SU-DHL-6 (cell line): ENCODE data around the gene TTC4.
"Not testable (repeated sequence)": the region's sequence is repeated elsewhere in the genome, so short reads cannot be mapped to it uniquely, and the experiment has no call there.

Experiments
- H2AFZ ChIP-seq: fragments of 200-600 bp; sonication (generic); 2 replicates; pipeline ENCODE4 v1.6.1; 2014; ENCODE audit warnings: low read depth, mild to moderate bottlenecking, moderate library complexity, mixed read lengths, antibody characterized with exemption, low read length; ENCODE audit not compliant: severe bottlenecking
- H3F3A ChIP-seq: fragments of 200-600 bp; shearing (Covaris generic); 2 replicates; pipeline ENCODE4 v1.6.0; 2016; ENCODE audit warnings: antibody characterized with exemption, mild to moderate bottlenecking; ENCODE audit not compliant: insufficient read depth
- H3K27ac ChIP-seq: fragments of 200-600 bp; sonication (generic); 2 replicates; pipeline ENCODE4 v1.5.1; 2016; ENCODE audit warnings: low read depth, mild to moderate bottlenecking, low read length, moderate library complexity, mixed read lengths
- H3K27me3 ChIP-seq: fragments of 200-600 bp; sonication (generic), shearing (Covaris generic); 2 replicates; pipeline ENCODE4 v1.6.0; 2014; ENCODE audit warnings: mild to moderate bottlenecking, low read length
- H3K36me3 ChIP-seq: fragments of 200-600 bp; sonication (generic); 2 replicates; pipeline ENCODE4 v1.6.1; 2014; ENCODE audit warnings: mild to moderate bottlenecking, low read length, mixed read lengths
- H3K4me2 ChIP-seq: fragments of 300-600, 200-600 bp; shearing (Covaris generic), sonication (generic); 2 replicates; pipeline ENCODE4 v1.6.0; 2014; ENCODE audit warnings: low read length, low read depth, mild to moderate bottlenecking; ENCODE audit not compliant: poor library complexity, severe bottlenecking
- H3K4me3 ChIP-seq: fragments of 200-600 bp; sonication (generic); 2 replicates; pipeline ENCODE4 v1.5.1; 2014; ENCODE audit warnings: antibody characterized with exemption, low read length, mild to moderate bottlenecking, mixed read lengths; ENCODE audit not compliant: insufficient read depth, poor library complexity, severe bottlenecking
- H3K79me2 ChIP-seq: fragments of 200-600 bp; sonication (generic); 2 replicates; pipeline ENCODE4 v1.6.1; 2014; ENCODE audit warnings: mild to moderate bottlenecking, low read length, moderate library complexity; ENCODE audit not compliant: insufficient read depth
- H3K9ac ChIP-seq: fragments of 200-600 bp; sonication (generic); 2 replicates; pipeline ENCODE4 v1.7.0; 2014; ENCODE audit warnings: mild to moderate bottlenecking, low read length
- H3K9me2 ChIP-seq: fragments of 200-600 bp; sonication (generic); replicated peaks from 2 replicates; pipeline ENCODE4 v1.6.1; 2014; ENCODE audit warnings: low read length; ENCODE audit not compliant: insufficient read depth
- H3K9me3 ChIP-seq: fragments of 200-600 bp; sonication (generic); 2 replicates; pipeline ENCODE4 v1.6.1; 2014; ENCODE audit warnings: low read length, mixed read lengths; ENCODE audit not compliant: insufficient read depth
- H4K20me1 ChIP-seq: fragments of 200-600 bp; sonication (generic); 2 replicates; pipeline ENCODE4 v1.6.1; 2014; ENCODE audit warnings: low read depth, mild to moderate bottlenecking, antibody characterized with exemption, low read length, moderate library complexity, mixed read lengths
- CTCF ChIP-seq: fragments of 200-600 bp; sonication (generic); IDR thresholded peaks from one replicate; pipeline ENCODE4 v1.5.1; 2017; ENCODE audit warnings: antibody characterized with exemption, mild to moderate bottlenecking, low read length, moderate library complexity; ENCODE audit not compliant: insufficient read depth, poor library complexity, severe bottlenecking
- EZH2phosphoT487 ChIP-seq: fragments of 200-600 bp; sonication (generic), shearing (Covaris generic); conservative IDR thresholded peaks from 2 replicates; pipeline ENCODE4 v1.6.1; 2018; ENCODE audit warnings: mild to moderate bottlenecking, antibody characterized with exemption, low read length, moderate library complexity, mixed read lengths

TTC4 gene

DNA sequence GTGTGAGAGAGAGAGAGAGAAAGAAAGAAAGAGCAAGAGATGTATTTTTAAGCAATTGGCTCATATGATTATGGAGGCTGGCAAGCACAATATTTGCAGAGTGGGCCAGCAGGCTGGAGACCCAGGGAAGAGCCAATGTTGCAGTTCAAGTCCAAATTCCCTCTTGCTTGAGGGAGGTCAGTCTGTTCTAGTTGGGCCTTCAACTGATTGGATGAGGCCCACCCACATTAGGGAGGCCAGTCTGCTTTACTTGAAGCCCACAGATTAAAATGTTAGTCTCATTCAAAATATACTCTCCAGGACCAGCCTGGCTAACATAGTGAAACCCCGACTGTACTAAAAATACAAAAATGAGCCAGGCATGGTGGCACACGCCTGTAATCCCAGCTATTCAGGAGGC is 57.3 kb downstream of the TTC4 start:
- Histone ChIP-seq H3K27ac (no peak overlapping the region), H3K27me3 (no peaks in the 10 kb centered on the region), H3F3A (no peaks in the 10 kb centered on the region), H3K9ac (no peak overlapping the region), H2AFZ (no peak overlapping the region), H3K9me3 (no peaks in the 10 kb centered on the region), H3K36me3 (no peaks in the 10 kb centered on the region), H3K9me2 (no peaks in the 10 kb centered on the region), H3K4me3 (no peak overlapping the region), H3K79me2 (no peaks in the 10 kb centered on the region), H3K4me2 (no peak overlapping the region), H4K20me1 (no peaks in the 10 kb centered on the region)
- TF ChIP-seq CTCF (no peak), EZH2phosphoT487 (no peak)

GRCh38 chr1:54774820-54775498 is 59.3 kb downstream of the TTC4 start:
- H3F3A ChIP-seq: no peaks in the 10 kb centered on the region
- no peaks in the 10 kb centered on the region for H4K20me1 ChIP-seq
- no peaks in the 10 kb centered on the region for H3K36me3 ChIP-seq
- no peaks in the 10 kb centered on the region for H3K27me3 ChIP-seq
- no peak for TF ChIP-seq EZH2phosphoT487
- TF ChIP-seq CTCF: no peak
- H3K79me2 ChIP-seq: no peaks in the 10 kb centered on the region
- H3K4me3 ChIP-seq: no peak overlapping the region
- peak overlapping the region; percentile 39 for H2AFZ ChIP-seq
- no peaks in the 10 kb centered on the region for H3K9me3 ChIP-seq
- no peak overlapping the region for H3K9ac ChIP-seq
- no peaks in the 10 kb centered on the region for H3K9me2 ChIP-seq
- no peak overlapping the region for H3K27ac ChIP-seq
- no peak overlapping the region for H3K4me2 ChIP-seq

- H3K79me2 ChIP-seq, H3F3A ChIP-seq, H4K20me1 ChIP-seq, H2AFZ ChIP-seq, H3K9me2 ChIP-seq, H3K4me3 ChIP-seq, H3K9ac ChIP-seq, H3K27ac ChIP-seq, H3K36me3 ChIP-seq, H3K4me2 ChIP-seq, H3K9me3 ChIP-seq, H3K27me3 ChIP-seq: not testable (repeated sequence)
Observed at GRCh38 chr1:54775828-54776721, 60.4 kb downstream of the TTC4 start.

GRCh38 chr1:54777011-54777410 is 61.4 kb downstream of the TTC4 start:
- H3K9ac ChIP-seq: no peak overlapping the region
- H3F3A ChIP-seq: no peaks in the 10 kb centered on the region
- TF ChIP-seq CTCF (no peak), EZH2phosphoT487 (no peak)

More at GRCh38 chr1:54777011-54777410, 61.4 kb downstream of the TTC4 start:
- no peak overlapping the region for H3K4me3 ChIP-seq
- H3K9me3 ChIP-seq: no peaks in the 10 kb centered on the region
- no peaks in the 10 kb centered on the region for H3K27me3 ChIP-seq
- H3K4me2 ChIP-seq: no peak overlapping the region
- no peaks in the 10 kb centered on the region for H3K36me3 ChIP-seq
- H2AFZ ChIP-seq: no peak overlapping the region
- no peaks in the 10 kb centered on the region for H3K79me2 ChIP-seq
- no peaks in the 10 kb centered on the region for H4K20me1 ChIP-seq
- H3K9me2 ChIP-seq: no peaks in the 10 kb centered on the region
- no peak overlapping the region for H3K27ac ChIP-seq
